NCI-H2029 treated with DMSO at 0.1 percent for 48 hours (cell line): Measurements from ENCODE around the gene SYK.
A peak's percentile ranks its signal among the peaks of the same experiment; 100 is the strongest.

Experiments
- DNase-seq: peaks from one replicate; lab custom pipeline; 2025; lab: John Stamatoyannopoulos, UW

The SYK gene

DNA sequence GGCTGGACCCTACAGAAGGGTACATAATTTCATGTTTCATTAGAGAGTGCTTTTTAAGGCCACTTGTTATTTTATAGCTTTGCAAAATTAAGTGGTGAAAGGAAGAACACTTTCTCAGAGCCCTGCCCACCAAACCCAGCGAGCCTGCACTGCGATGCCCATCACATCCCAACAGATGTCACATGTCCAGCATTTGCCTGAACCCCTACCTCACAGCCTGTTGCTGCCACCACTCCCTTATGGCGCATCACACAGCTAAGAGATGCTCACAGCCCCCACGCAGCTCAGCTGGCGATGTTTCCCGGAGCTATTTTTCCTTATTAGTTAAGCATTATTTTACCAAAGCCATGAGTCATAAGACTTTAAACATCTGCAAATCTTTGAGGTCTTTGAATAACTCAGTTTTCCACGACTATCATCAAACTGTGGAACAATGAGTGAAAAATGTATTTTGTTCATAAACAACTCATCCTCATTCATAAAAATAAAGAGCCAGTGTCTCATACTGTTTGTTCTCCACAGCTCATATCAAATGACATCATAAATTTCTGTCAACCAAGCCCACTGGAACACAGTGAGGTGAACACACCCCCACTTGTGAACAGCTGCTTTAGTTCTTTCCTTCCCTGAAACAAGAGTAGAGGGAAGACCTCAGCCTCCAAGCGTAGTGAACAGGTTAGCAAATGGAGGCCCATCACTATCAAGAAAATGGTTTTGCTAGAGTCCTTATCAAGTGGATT, 104.9 kb downstream of the SYK start:
- DNase-seq, result no peak

DNA sequence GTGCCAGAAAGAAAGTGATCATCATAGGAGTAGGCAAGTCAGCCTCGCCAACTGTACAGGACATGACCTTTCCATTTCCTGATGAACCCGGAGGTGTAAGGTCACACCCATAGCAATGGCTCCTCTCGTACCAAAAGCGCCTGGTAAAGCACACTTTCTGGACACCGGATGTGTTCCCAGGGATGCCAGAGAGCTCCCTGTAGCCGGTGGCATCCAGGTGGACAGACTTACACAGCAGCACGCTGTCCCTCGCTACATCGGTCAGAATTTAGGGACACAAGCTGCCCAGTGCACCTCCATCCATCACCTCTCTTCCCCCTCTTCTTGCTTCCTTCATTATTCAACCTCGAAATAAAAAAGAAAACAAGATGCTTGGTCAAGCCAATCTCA, 105.4 kb downstream of the SYK start:
- no peak for DNase-seq

DNA sequence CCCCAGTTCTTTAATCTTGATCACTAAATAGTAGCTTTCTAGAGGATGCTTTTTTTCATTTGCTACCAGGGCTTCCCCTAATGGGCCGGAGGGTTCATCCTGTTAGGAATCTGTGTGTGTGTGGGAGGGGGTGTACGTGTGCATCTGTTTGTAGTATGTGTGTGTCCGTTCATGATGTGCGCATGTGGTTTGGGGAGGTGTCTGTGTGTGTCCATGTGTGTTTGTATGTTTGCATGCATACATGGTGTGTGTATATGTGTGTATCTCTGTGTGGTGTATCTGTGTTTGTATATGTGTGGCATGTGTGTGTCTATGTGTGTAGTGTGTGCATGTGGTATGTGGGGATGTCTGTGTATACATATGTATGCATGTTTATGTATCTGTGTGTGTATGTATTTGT, 106.2 kb downstream of the SYK start:
- DNase-seq, result no peak

DNA sequence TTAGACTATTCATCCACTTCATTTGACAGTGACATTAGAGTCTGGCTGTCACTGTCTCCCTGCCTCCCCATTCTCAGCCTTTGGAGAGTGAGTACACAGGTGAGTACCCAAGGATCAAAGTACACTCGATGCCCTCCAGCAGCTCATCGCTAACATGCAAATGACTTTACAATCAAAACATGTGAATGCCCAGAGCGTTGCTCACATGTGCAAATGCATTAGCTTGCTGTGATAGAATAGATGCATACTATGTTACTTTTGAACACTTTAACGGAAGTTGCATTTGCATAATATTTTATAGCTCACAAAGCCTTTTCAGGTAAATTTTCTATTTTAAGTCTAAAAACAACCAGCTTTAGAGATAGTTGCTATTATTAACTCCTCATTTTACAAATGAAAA, 107.6 kb downstream of the SYK start:
- DNase-seq, result no peak

DNA sequence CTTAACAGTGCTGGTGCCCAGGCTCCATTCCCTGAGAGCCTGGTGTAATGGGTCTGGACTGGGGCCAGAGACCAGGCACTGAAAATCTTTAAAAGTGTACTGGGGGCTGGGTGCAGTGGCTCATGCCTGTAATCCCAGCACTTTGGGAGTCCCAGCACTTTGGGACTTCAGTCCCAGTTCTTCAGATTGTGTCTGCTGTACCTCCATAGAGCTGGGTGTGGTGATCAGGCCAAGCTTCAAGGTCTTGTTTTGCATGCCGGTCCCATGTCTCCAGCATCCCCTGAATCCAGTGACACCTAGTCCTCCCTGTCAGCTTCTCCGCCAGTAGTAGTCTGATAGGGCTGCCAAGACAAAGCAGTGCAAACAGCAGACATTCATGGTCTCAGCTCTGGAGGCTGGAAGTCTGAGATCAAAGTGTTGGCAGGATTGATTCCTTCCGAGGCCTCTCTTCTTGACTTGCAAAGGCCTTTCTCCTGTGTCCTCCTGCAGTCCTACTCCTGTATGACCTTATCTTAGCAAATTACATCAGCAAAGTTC, 108.2 kb downstream of the SYK start:
- no peak for DNase-seq

DNA sequence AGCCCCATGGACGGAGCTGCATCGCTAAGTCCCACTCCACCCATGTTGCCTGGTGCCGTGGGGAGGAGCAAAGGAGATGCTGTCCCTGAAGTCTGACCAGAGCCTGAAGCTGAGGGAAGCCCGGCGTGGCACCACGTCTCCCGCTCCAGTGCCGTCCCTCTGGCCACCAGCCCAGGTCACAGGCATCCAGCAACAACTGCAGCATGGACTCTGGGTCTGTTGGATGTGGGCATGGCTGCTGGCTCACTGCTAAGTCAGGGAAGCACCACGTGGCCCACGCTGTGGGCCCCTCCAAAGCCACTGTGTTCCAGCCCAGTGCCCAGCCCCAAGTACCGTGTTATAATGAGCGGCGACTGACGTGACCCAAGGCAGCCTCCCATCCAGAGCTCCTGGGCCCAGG, 112.6 kb downstream of the SYK start:
- DNase-seq, result no peak

DNA sequence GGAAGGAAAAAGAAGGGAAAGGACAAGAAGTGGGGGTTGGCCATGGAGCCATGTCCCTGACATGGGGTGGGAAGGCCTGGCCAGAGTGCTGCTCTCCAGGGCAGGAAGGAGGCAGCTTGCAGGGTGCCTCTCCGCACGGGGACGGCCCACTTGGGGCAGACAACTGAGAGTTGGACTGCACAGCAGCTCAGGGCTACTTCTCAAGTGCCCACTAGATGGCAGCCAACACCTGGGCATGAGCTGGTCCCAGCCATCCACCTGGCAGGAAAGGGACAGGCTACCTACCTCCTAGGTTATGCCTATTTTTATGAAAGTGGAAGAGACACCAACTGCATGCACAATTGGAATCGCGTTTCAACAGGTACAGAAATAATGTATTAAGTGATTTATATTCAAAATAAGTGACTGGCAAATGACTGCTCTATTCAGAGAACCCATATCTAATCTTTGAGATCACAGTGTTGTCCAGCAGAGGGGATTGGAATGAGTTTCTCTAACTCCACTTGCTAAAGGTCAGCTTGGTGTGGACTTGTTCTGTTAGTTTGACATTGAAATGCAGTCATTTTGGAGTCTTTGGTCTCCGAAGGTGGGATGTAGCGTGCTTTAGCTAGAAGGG, 113.4 kb downstream of the SYK start:
- DNase-seq, result peak; percentile 56

DNA sequence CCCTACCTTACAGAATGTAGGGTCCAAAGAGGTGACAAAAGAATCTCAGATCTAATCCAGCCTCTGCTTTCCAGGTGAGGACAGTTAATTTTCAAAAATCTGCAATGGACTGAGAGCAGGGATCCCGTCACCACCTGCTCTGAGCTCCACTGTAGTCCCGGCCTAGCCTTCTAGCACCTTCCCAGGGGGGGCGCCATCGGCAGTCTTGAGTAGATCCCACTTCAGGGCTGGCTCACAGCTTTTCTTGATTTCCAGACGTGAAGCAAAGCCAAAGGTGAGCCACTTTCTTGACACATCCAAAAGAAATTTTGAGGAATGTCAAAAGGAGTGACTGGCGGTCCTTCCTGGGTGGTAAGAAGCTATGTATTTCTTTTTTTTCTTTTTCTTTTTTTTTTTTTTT, 114.1 kb downstream of the SYK start:
- DNase-seq, result no peak

DNA sequence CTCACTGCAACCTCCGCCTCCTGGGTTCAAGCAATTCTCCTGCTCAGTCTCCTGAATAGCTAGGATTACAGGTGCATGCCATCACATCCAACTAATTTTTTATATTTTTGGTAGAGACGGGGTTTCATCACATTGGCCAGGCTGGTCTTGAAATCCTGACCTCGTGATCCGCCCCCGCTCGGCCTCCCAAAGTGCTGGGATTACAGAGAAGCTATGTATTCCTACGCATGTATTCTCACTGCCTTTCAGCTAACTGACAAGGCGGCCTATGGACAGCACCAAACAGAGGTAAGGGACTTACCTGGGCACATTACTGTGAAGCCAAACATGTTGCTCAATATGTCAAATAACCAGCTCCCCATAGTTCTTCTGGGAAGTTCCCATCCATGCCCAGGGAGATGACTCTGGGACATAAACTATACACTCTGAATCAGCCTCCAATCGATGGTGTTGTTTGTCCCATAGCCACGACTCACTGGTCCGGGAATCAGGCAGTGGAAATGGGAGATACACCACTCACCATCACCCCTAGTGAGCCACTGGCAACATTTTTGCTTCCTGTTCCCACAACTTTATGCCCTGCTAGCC, 114.6 kb downstream of the SYK start:
- no peak for DNase-seq

DNA sequence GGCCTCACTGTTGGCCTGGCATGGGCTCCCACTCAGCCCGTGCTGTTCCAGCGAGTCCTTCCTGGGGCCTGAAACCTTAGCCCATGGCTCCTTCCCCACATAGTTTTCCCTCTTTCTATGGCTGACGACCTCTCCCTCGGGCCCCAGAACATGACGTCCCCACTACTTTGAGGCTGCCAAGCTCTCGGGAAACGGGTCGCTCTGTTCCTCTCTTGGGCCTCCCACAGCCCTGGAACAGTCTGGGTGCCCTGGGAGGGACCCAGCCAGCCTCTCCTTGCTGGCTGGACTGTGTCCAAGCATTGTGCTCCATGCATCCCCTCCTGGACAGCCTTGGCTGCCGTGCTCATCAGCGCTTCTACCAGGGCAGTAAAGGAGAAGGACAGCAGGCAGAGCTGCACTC, 118.3 kb downstream of the SYK start:
- no peak for DNase-seq

DNA sequence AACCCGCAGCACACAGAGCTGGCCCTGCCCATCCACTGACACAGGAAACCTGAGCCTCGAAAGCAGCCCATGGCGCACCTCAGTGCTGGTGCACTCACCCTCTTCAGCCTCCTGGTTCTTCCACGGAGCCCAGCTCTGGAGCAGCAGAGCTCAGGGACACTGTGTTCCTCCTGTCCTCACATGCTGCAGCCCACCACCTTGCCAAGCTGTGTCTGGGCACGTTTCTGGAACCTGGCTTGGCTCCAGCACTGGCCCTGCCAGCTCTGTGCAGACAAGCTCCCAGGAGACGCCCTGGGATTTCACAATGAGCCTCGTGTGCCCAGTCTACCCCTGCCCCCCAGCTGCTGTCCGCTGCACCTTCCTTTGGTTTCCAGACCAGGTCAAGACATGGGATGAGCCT, 119.5 kb downstream of the SYK start:
- no peak for DNase-seq

DNA sequence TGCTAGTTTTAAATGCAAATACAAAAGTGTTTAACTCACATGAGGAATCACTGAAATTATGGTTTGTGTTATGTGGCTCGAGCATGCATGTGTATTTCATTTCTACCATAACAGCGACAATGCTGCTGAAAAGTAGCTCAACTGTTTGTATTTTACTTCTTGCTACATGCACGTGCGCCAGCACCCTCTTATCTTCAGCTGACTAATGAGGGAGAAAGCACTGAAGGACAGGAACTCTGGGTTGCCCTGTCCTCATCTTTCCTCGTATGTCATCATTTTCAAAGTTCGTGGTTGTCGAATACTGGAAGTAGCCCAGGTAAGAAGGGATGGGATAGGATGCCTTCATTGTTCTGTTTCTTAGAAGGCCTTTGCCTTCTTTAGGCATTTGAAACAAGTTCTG, 120.3 kb downstream of the SYK start:
- DNase-seq, result no peak

DNA sequence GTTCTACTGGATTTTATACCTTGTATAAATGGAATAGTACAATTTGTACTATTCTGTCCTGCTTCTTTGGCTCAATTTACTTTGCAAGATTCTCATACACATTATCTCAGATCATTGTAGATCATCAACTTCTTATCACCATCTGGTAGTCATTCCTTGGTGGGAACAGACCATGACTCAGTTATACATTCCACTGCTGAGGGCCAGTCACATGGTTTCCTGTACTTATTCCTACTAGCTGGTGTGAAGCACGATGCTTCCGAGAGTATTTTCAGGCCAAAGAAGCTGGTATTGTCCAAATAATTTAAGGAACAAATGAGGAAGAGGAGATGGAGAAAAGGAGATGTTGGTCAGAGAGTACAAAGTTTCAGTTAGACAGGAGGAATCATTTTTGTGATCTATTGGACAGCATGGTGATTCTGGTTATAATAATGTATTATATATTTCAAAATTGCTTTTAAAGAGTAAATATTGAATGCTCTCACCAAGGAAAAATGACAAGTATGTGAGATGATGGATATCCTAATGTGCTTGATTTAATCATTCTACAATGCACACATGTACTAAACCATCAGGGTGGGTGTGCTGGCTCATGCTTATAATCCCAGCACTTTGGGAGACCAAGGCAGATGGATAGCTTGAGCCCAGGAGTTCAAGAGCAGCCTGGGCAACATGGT, 124.1 kb downstream of the SYK start:
- no peak for DNase-seq

DNA sequence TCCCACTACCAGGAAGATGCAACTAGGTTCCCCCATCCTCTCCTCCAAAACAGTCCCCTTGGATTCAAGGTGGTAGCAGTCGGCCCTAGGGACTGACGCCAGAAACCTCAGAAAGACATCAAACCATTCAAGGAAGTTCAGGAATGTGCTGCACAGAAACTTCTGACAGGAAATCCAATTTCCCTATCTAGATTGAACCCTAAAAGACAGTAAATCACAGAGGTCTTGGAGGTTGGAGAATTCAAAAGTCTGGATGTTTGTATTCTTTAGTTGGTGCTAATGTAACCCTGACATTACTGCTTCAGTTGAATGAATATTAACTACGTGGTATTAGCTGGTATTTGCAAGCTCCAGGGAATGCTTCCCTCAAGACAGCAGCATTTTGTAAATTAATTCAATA, 125.3 kb downstream of the SYK start:
- no peak for DNase-seq

DNA sequence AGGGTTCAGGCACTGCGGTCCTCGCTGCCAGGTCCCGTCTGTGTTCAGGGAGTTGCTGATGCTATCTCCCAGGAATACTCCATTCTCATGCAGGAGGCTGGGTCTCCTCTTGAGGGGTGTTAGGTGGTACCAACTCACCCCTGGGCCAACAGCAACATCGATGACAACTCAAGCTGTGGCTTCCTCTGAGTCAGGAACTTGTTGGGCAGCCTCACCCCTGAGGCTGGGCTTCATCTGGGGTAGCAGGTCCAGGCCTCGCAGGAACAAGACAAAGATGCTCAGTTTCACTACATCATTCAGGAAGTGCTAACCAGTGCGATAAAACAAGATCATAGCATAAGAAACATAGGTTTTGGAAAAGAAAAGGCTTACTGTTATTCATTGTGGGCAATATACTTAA, 125.9 kb downstream of the SYK start:
- DNase-seq, result no peak

DNA sequence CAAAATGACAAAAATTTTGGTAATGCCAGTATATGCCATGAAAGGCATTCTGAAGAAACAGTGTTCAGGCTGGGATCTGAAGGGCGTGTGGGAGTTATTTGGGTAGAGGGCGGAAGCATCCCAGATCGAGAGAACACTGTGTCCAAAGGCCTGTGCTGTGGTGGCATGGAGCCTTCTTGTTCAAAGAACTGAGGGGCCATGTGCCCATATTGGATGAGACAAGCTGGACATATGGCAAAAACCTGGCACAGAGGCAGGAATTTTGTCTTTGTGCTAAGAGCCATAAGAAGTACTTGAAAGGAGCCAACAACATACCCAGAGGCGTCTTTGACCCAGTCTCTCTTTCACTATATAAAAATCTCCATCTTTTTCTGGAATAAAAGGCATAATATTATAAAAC, 128.0 kb downstream of the SYK start:
- no peak for DNase-seq

DNA sequence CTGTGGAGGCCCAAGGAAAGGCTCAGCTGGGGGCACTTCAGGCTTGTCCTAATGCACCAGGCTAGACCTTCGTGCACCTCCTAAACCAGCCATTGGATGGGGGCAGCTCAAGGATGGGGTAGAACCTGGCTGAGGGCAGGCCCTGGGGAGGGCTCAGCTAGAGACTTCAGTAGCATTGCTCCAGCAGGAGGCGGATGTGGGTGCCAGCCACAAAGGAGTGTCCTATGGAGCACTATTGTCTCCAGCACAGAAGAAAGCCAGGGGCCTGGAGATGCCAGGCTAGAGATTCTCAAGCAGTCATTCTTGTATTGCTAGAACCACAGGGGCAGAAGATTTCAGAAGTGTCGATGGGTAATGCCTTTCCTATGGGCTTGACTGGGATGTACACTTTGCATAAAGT, 131.8 kb downstream of the SYK start:
- no peak for DNase-seq

DNA sequence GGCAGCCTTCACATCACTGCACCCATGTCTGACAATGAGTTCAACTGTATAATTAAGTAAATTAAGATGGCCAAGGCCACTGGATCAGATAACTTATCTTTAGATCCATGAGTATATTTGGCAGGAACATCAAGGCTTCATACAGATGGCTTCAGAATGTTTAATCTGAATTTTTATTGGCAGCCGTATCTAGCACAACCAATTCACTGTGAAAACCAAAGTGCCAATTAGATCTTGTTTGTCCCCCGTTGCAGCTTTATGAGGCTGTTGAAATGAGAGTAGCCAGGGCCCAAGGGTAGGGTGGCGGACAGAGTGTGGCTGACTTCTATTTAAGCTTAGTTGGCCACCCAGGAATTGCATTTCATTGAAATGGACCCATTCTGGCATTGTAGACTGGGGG, 137.7 kb downstream of the SYK start:
- DNase-seq, result no peak

DNA sequence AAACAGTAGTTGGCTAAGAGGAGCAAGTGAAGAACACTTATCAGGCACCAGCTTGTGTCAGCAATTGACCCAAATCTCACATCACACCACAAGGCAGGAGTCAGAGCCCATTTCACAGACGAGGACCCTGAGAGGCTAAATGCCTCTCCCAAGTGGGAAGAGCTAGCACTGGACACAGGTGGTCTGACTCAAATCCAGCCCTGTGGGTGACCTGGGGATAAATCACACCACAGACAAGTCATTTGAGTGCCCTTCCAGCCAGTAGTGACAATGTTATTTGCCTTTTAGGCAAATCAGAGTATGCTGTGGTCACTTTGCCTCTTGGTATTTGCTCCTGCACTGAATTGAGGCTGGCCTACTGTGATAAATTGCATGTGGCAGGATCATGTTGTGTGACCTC, 138.7 kb downstream of the SYK start:
- DNase-seq, result no peak

DNA sequence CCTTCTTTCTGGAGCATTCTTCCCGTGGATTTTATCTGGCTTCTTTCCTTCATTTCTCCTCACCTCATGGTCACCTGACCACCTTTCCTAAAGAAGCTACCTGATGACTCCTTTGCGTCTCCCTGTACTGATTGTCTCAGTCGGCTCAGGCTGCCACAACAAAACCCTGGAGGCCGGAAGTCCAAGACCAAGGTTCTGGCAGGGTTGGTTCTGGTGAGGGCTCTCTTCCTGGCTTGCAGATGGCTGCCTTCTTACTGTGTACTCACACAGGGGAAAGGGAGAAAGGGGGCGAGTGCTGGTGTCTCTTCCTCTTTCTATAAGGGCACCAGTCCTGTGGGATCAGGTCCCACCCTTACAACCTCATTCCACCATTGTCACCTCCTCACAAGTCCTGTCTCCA, 140.0 kb downstream of the SYK start:
- no peak for DNase-seq

DNA sequence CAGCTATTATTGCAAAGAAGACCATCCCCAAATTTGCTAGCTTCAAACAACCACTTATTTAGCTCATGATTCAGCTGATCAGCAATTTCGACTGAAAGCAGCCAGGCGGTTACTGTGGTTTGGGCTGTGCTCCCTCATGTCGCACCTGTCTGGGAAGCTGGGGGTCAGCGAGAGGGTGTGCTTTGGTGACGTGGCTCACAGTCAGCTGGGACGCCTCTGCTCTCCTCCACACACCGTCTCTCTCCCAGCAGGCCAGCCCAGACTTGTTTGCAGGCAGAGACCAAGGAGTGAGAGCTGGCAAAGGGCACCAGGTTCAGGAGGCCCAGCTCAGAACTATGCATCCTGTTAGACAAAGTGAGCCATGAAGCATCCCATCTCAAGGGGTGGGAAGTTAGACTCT, 140.9 kb downstream of the SYK start:
- DNase-seq, result no peak

DNA sequence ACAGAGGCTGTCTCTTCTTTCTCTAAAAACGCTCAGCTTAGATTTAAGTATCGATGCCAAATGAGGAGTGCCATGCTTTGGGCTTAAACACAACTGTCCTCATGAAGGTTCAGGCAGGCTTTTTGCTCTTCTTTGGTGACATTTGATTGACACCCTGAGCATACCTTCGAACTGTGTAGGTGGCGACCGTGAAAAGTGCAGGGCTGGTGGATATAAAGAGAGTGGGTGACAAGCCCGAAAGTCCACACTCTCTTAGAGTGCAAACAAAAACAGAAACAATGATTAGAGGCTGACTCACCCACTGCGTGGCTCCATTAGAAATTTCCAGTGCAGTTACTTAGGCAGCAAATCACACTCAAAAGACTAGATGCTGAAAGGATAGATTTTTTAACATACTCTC, 141.7 kb downstream of the SYK start:
- DNase-seq, result no peak

DNA sequence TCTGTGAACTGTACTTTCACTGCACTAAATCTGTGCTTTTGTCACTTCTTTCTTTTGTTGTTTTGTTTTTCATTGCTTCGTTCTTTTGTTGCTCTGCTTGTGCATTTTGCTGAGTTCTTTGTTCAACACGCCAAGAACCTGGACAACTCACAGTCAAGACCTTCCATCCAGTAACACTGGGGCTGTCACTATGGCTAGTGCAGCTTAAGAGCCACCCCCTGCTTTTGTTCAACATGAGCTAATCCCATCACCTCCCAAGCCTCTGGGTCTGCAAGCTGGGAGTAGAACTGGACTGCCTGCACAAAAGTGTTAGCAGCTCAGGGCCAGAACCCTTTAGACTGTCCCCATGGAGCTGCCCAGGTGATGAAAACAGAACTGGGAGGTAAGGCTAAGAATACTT, 143.7 kb downstream of the SYK start:
- DNase-seq, result no peak
